Neural cell (in vitro differentiated cells): ENCODE measurements around the gene ANP32B. TPM values are rescaled to one million over a fixed set of nuclear protein-coding genes. Genes with fewer than 3 reads are reported as not detected.

ENCODE experiments used
- H2AFZ ChIP-seq: fragments of 200-600, 300-800 bp; sonication (generic), shearing (Covaris generic); 2 replicates; pipeline ENCODE4 v1.6.0; 2014; ENCODE audit warnings: low read depth, mild to moderate bottlenecking, antibody characterized with exemption, low read length, moderate library complexity
- H3F3A ChIP-seq: fragments of 200-600 bp; shearing (Covaris generic); 2 replicates; pipeline ENCODE4 v1.6.1; 2016; ENCODE audit warnings: mild to moderate bottlenecking, moderate library complexity, mixed read lengths, antibody characterized with exemption, low read length; ENCODE audit not compliant: insufficient read depth, poor library complexity, severe bottlenecking
- H3K27ac ChIP-seq: fragments of 200-600, 300-800 bp; sonication (generic), shearing (Covaris generic); 2 replicates; pipeline ENCODE4 v1.5.1; 2014; ENCODE audit warnings: mild to moderate bottlenecking, low read length, moderate library complexity
- H3K27me3 ChIP-seq: fragments of 300-800, 200-600 bp; sonication (generic), shearing (Covaris generic); 2 replicates; pipeline ENCODE4 v1.6.0; 2014; ENCODE audit warnings: mild to moderate bottlenecking, low read depth, low read length, moderate library complexity; ENCODE audit not compliant: insufficient read depth
- H3K36me3 ChIP-seq: fragments of 300-800, 200-600 bp; sonication (generic), shearing (Covaris generic); 2 replicates; pipeline ENCODE4 v1.5.1; 2014; ENCODE audit warnings: mild to moderate bottlenecking, antibody characterized with exemption, low read length, moderate library complexity; ENCODE audit not compliant: insufficient read depth
- H3K4me2 ChIP-seq: fragments of 300-800, 200-600 bp; sonication (generic), shearing (Covaris generic); 2 replicates; pipeline ENCODE4 v1.6.0; 2014; ENCODE audit warnings: mild to moderate bottlenecking, low read length
- H3K4me3 ChIP-seq: fragments of 300-800, 200-600 bp; sonication (generic), shearing (Covaris generic); 2 replicates; pipeline ENCODE4 v1.5.1; 2014; ENCODE audit warnings: mild to moderate bottlenecking, low read length, moderate library complexity
- H3K79me2 ChIP-seq: fragments of 200-600 bp; shearing (Covaris generic); replicated peaks from 2 replicates; pipeline ENCODE4 v1.6.0; 2014; ENCODE audit warnings: mild to moderate bottlenecking, low read length, moderate library complexity; ENCODE audit not compliant: insufficient read depth
- H3K9ac ChIP-seq: fragments of 300-800, 200-600 bp; sonication (generic), shearing (Covaris generic); 2 replicates; pipeline ENCODE4 v1.6.1; 2016; ENCODE audit warnings: mild to moderate bottlenecking, low read length, mixed read lengths
- H3K9me2 ChIP-seq: fragments of 200-600 bp; shearing (Covaris generic); 2 replicates; pipeline ENCODE4 v1.6.1; 2016; ENCODE audit warnings: mild to moderate bottlenecking, low read length, mixed read lengths; ENCODE audit not compliant: insufficient read depth
- H3K9me3 ChIP-seq: fragments of 200-600, 300-800 bp; sonication (generic), shearing (Covaris generic); 2 replicates; pipeline ENCODE4 v1.6.1; 2016; ENCODE audit warnings: mild to moderate bottlenecking, mixed run types, low read length, moderate library complexity, mixed read lengths
- H4K20me1 ChIP-seq: fragments of 200-600 bp; shearing (Covaris generic); 2 replicates; pipeline ENCODE4 v1.6.1; 2016; ENCODE audit warnings: mild to moderate bottlenecking, mixed run types; ENCODE audit not compliant: insufficient read depth
- CTCF ChIP-seq: fragments of 450-650 bp; IDR thresholded peaks from 2 replicates; pipeline ENCODE4 v1.5.1; 2014; ENCODE audit warnings: antibody characterized with exemption, mild to moderate bottlenecking, moderate library complexity; ENCODE audit not compliant: poor library complexity, severe bottlenecking
- EP300 ChIP-seq: fragments of 450-650 bp; conservative IDR thresholded peaks from 2 replicates; pipeline ENCODE4 v1.6.1; 2014; ENCODE audit warnings: antibody characterized with exemption, mild to moderate bottlenecking, moderate library complexity; ENCODE audit not compliant: poor library complexity, severe bottlenecking
- EZH2 ChIP-seq: fragments of 200-600, 300-800 bp; shearing (Covaris generic), sonication (generic); IDR thresholded peaks from 2 replicates; pipeline ENCODE4 v1.6.1; 2014; ENCODE audit warnings: antibody characterized with exemption, low read length, borderline replicate concordance, mild to moderate bottlenecking; ENCODE audit not compliant: insufficient read depth, poor library complexity, severe bottlenecking
- MXI1 ChIP-seq: fragments of 450-650 bp; conservative IDR thresholded peaks from 2 replicates; pipeline ENCODE4 v1.6.1; 2014; ENCODE audit warnings: antibody characterized with exemption, mild to moderate bottlenecking; ENCODE audit not compliant: poor library complexity, severe bottlenecking
- POLR2AphosphoS5 ChIP-seq: IDR thresholded peaks from 2 replicates; pipeline ENCODE4 v1.6.1; 2012
- RAD21 ChIP-seq: fragments of 450-650 bp; conservative IDR thresholded peaks from 2 replicates; pipeline ENCODE4 v1.6.1; 2014; ENCODE audit warnings: antibody characterized with exemption, mild to moderate bottlenecking, moderate library complexity
- REST ChIP-seq: IDR thresholded peaks from 2 replicates; pipeline ENCODE4 v1.6.1; 2012; ENCODE audit warnings: borderline replicate concordance
- SMC3 ChIP-seq: fragments of 450-650 bp; conservative IDR thresholded peaks from 2 replicates; pipeline ENCODE4 v1.6.1; 2014; ENCODE audit warnings: antibody characterized with exemption, mild to moderate bottlenecking, moderate library complexity; ENCODE audit not compliant: poor library complexity
- TAF1 ChIP-seq: IDR thresholded peaks from 2 replicates; pipeline ENCODE4 v1.6.1; 2012; ENCODE audit warnings: low read depth
- polyA minus RNA-seq: library from RNA; depleted of rRNA, polyadenylated mRNA; stranded (reverse); fragments of >200 nt; gene quantifications from 2 replicates; pipeline ENCODE4 v1.2.3, GENCODE V29; 2014
- polyA plus RNA-seq: library from polyadenylated mRNA; depleted of rRNA; stranded (reverse); fragments of >200 nt; gene quantifications from 2 replicates; pipeline ENCODE4 v1.2.3, GENCODE V29; 2014

ANP32B gene
- polyA plus RNA-seq (3.7 and 4.1 TPM in 2 replicates), polyA minus RNA-seq (2.2 and 4.5 TPM in 2 replicates)

- Histone ChIP-seq H3K9me2 (no peaks in the 10 kb centered on the region), H3K4me3 (peak within 1 kb of the TSS; percentile 85), H3K9me3 (no peaks in the 10 kb centered on the region), H3K27ac (peak within 1 kb of the TSS; percentile 75), H3K79me2 (peaks cover 31% of the 10 kb centered on the region), H2AFZ (peak within 1 kb of the TSS; percentile 91), H3K9ac (peak within 1 kb of the TSS; percentile 82), H3F3A (no peaks in the 10 kb centered on the region), H3K36me3 (no peaks in the 10 kb centered on the region), H3K4me2 (peak within 1 kb of the TSS; percentile 41), H3K27me3 (peaks cover 13% of the 10 kb centered on the region), H4K20me1 (no peaks in the 10 kb centered on the region)
- peak; percentile 53 for TF ChIP-seq RAD21
- no peak for TF ChIP-seq EP300
- TF ChIP-seq REST = no peak
- TF ChIP-seq MXI1 = no peak
- TF ChIP-seq EZH2 = no peak
- peak; percentile 61 for TF ChIP-seq TAF1
- TF ChIP-seq CTCF = peak; percentile 96
- TF ChIP-seq POLR2AphosphoS5 = peak; percentile 28
- TF ChIP-seq SMC3 = peak; percentile 51
These were observed at the start of gene ANP32B for GRCh38 chr9:97982683-97983588. TSS of gene ANP32B (plus strand) at chr9:97983341. CDS start at chr9:97983556, 215 bp downstream.

- H3K27ac ChIP-seq = no peak overlapping the region
- no peak overlapping the region for H3K4me2 ChIP-seq
- H3K79me2 ChIP-seq = no peaks in the 10 kb centered on the region
- peak overlapping the region; percentile 36 for H3K4me3 ChIP-seq
- no peak for TF ChIP-seq SMC3
- peak; percentile 20 for TF ChIP-seq POLR2AphosphoS5
- no peaks in the 10 kb centered on the region for H3K36me3 ChIP-seq
- H3K9me3 ChIP-seq = no peaks in the 10 kb centered on the region
- H3K9ac ChIP-seq = no peak overlapping the region
- peaks cover 60% of the 10 kb centered on the region for H3K27me3 ChIP-seq
- H4K20me1 ChIP-seq = no peaks in the 10 kb centered on the region
- no peak overlapping the region for H2AFZ ChIP-seq
- H3K9me2 ChIP-seq = no peaks in the 10 kb centered on the region
- H3F3A ChIP-seq = peaks cover 4% of the 10 kb centered on the region
These were observed 48.6 kb upstream of the ANP32B start for GRCh38 chr9:97934321-97935115.
